GM23338 (cell line): Measurements from ENCODE around the gene MYO3B. TPM values are rescaled to one million over a fixed set of nuclear protein-coding genes. Genes with fewer than 3 reads are reported as not detected.

Source experiments
- ATAC-seq: fragments of 200-7000 bp; cut with Tn5 transposase; 3 replicates; pipeline ENCODE4 v1.9.1; 2020
- DNase-seq: peaks from one replicate; pipeline ENCODE4 v3.0.0-alpha.2; 2015; ENCODE audit warnings: low spot score
- H2AFZ ChIP-seq: fragments of 200-600 bp; sonication (generic); 2 replicates; pipeline ENCODE4 v1.8.0; 2016; ENCODE audit warnings: antibody characterized with exemption, mild to moderate bottlenecking, moderate library complexity
- H3F3A ChIP-seq: fragments of 200-600 bp; sonication (generic); replicated peaks from 2 replicates; pipeline ENCODE4 v1.8.0; 2017; ENCODE audit warnings: antibody characterized with exemption, mixed run types, low read depth
- H3K27ac ChIP-seq: fragments of 200-600 bp; sonication (generic); 2 replicates; pipeline ENCODE4 v1.6.1; 2016; ENCODE audit warnings: low read depth
- H3K27me3 ChIP-seq: fragments of 200-600 bp; sonication (generic); 2 replicates; pipeline ENCODE4 v1.8.0; 2016; ENCODE audit warnings: mild to moderate bottlenecking, mixed run types, moderate library complexity; ENCODE audit not compliant: insufficient read depth
- H3K36me3 ChIP-seq: fragments of 200-600 bp; sonication (generic); 2 replicates; pipeline ENCODE4 v1.8.0; 2016; ENCODE audit warnings: mild to moderate bottlenecking; ENCODE audit not compliant: insufficient read depth
- H3K4me1 ChIP-seq: fragments of 200-600 bp; sonication (generic); 2 replicates; pipeline ENCODE4 v1.8.0; 2016; ENCODE audit warnings: mild to moderate bottlenecking, moderate library complexity; ENCODE audit not compliant: insufficient read depth
- H3K4me2 ChIP-seq: fragments of 200-600 bp; sonication (generic); 2 replicates; pipeline ENCODE4 v1.7.1; 2017; ENCODE audit warnings: mixed run types
- H3K4me3 ChIP-seq: fragments of 200-600 bp; sonication (generic); 2 replicates; pipeline ENCODE4 v1.6.1; 2016; ENCODE audit warnings: mixed run types
- H3K79me2 ChIP-seq: fragments of 200-600 bp; sonication (generic); replicated peaks from 2 replicates; pipeline ENCODE4 v1.8.0; 2017; ENCODE audit warnings: mild to moderate bottlenecking; ENCODE audit not compliant: insufficient read depth
- H3K9me2 ChIP-seq: fragments of 200-600 bp; sonication (generic); 2 replicates; pipeline ENCODE4 v1.8.0; 2017; ENCODE audit not compliant: insufficient read depth
- H4K20me1 ChIP-seq: fragments of 200-600 bp; sonication (generic); replicated peaks from 2 replicates; pipeline ENCODE4 v1.8.0; 2017; ENCODE audit warnings: mild to moderate bottlenecking; ENCODE audit not compliant: insufficient read depth
- H3K27ac Mint-ChIP-seq: 2 replicates; pipeline ENCODE4 v1.8.0; 2020; ENCODE audit warnings: inconsistent platforms, mild to moderate bottlenecking, moderate library complexity, mixed read lengths
- H3K27me3 Mint-ChIP-seq: 3 replicates; pipeline ENCODE4 v1.8.0; 2022; ENCODE audit warnings: low read depth, mild to moderate bottlenecking, moderate library complexity, mixed read lengths, inconsistent platforms; ENCODE audit not compliant: insufficient read depth, poor library complexity
- H3K36me3 Mint-ChIP-seq: 3 replicates; pipeline ENCODE4 v1.8.0; 2021; ENCODE audit warnings: low read depth, mild to moderate bottlenecking, inconsistent platforms, moderate library complexity, mixed read lengths
- H3K4me1 Mint-ChIP-seq: 3 replicates; pipeline ENCODE4 v1.8.0; 2020; ENCODE audit warnings: mild to moderate bottlenecking, inconsistent platforms, mixed read lengths
- H3K4me3 Mint-ChIP-seq: 3 replicates; pipeline ENCODE4 v1.8.0; 2021; ENCODE audit warnings: moderate library complexity, mild to moderate bottlenecking, inconsistent platforms, mixed read lengths
- H3K9me3 Mint-ChIP-seq: 3 replicates; pipeline ENCODE4 v1.8.0; 2020; ENCODE audit warnings: moderate library complexity, mild to moderate bottlenecking, inconsistent platforms, mixed read lengths
- CTCF ChIP-seq, 2 experiments: fragments of 200-600 bp in 1 of 2; sonication (generic) in 1 of 2; conservative IDR thresholded peaks; 2 replicates each; pipeline versions ENCODE4 v1.5.1 to v1.6.1; 2016 to 2017; ENCODE audit warnings: antibody characterized with exemption in 2 of 2, low read depth in 2 of 2, mild to moderate bottlenecking in 2 of 2, moderate library complexity in 1 of 2
- NANOG ChIP-seq: IDR thresholded peaks from 2 replicates; pipeline ENCODE4 v1.6.1; 2016; ENCODE audit warnings: antibody characterized with exemption, borderline replicate concordance
- REST ChIP-seq: IDR thresholded peaks from one replicate; pipeline ENCODE4 v1.6.1; 2018; ENCODE audit warnings: antibody characterized with exemption; ENCODE audit not compliant: unreplicated experiment
- ZNF331 ChIP-seq: fragments of 250-450 bp; sonication (Bioruptor Pico); IDR thresholded peaks from 2 replicates; pipeline ENCODE4 v1.5.0; 2020; ENCODE audit warnings: low read depth, mild to moderate bottlenecking, moderate library complexity
- polyA plus RNA-seq: library from polyadenylated mRNA; unstranded; fragments of >200 nt; fragmentation: Nextera tagmentation; extraction: Ambion mirVana; gene quantifications from 2 replicates; pipeline ENCODE4 v1.2.1, GENCODE V29; 2016
- total RNA-seq: library from RNA; depleted of rRNA; stranded (reverse); fragments of >200 nt; shearing (Covaris generic); gene quantifications from 2 replicates; pipeline ENCODE4 v1.2.3, GENCODE V29; 2014

Gene MYO3B
- total and polyA plus RNA-seq, 2 experiments from 2014 or later, result 0.42 TPM; not detected in 1

GRCh38 chr2:170361090-170361936, 183.4 kb downstream of the MYO3B start:
- no peaks in the 10 kb centered on the region; the same call in 1 of the 2 replicates for H3K9me2 ChIP-seq
- Mint-ChIP-seq H3K36me3 (no peaks in the 10 kb centered on the region), H3K27me3 (peaks cover 2% of the 10 kb centered on the region), H3K27ac (no peak overlapping the region), H3K4me3 (no peak overlapping the region), H3K4me1 (peaks cover 32% of the 10 kb centered on the region), H3K9me3 (no peaks in the 10 kb centered on the region)
- no peak overlapping the region for H2AFZ ChIP-seq
- no peaks in the 10 kb centered on the region for H4K20me1 ChIP-seq
- peak; percentile 82 for DNase-seq
- TF ChIP-seq ZNF331 (CRISPR knock-in tag), result no peak
- TF ChIP-seq CTCF (conservative IDR thresholded peaks at IDR 0.05; ENCODE audit: low read depth in 2 of 2), result peak; percentile 81 to 91
- H3K4me3 ChIP-seq, result no peak overlapping the region
- H3K4me2 ChIP-seq, result no peak overlapping the region
- H3K79me2 ChIP-seq, result no peaks in the 10 kb centered on the region
- ATAC-seq, result peak; percentile 93
- no peak overlapping the region for H3K27ac ChIP-seq
- H3K36me3 ChIP-seq, result no peaks in the 10 kb centered on the region
- no peaks in the 10 kb centered on the region for H3F3A ChIP-seq
- H3K4me1 ChIP-seq, result peaks cover 17% of the 10 kb centered on the region
- H3K27me3 ChIP-seq, result no peaks in the 10 kb centered on the region

- no peak overlapping the region for H3K27ac ChIP-seq
- TF ChIP-seq NANOG (no peak), ZNF331 (CRISPR knock-in tag) (no peak), REST (no peak), CTCF (conservative IDR thresholded peaks at IDR 0.05; ENCODE audit: low read depth in 2 of 2) (no peak)
Observed at GRCh38 chr2:170362313-170362870, 184.4 kb downstream of the MYO3B start.

More at GRCh38 chr2:170362313-170362870, 184.4 kb downstream of the MYO3B start:
- peaks cover 2% of the 10 kb centered on the region for H3K27me3 Mint-ChIP-seq
- no peaks in the 10 kb centered on the region; the same call in 1 of the 2 replicates for H3K9me2 ChIP-seq
- H3K4me2 ChIP-seq, result no peak overlapping the region
- H3K27me3 ChIP-seq, result no peaks in the 10 kb centered on the region
- no peaks in the 10 kb centered on the region for H3K9me3 Mint-ChIP-seq
- ATAC-seq (no peak), DNase-seq (no peak)
- no peak overlapping the region for H3K4me3 ChIP-seq
- no peaks in the 10 kb centered on the region for H3K36me3 Mint-ChIP-seq
- peaks cover 27% of the 10 kb centered on the region for H3K4me1 ChIP-seq
- no peak overlapping the region for H2AFZ ChIP-seq
- no peaks in the 10 kb centered on the region for H4K20me1 ChIP-seq
- peaks cover 42% of the 10 kb centered on the region for H3K4me1 Mint-ChIP-seq
- H3K36me3 ChIP-seq, result no peaks in the 10 kb centered on the region
- H3K4me3 Mint-ChIP-seq, result no peak overlapping the region
- no peak overlapping the region for H3K27ac Mint-ChIP-seq
- H3K79me2 ChIP-seq, result no peaks in the 10 kb centered on the region
- no peaks in the 10 kb centered on the region for H3F3A ChIP-seq
